Activated effector memory CD4-positive, alpha-beta T cell treated with anti-CD3 and anti-CD28 coated beads, Interleukin-2, amount 50 U/mL, for 16 hours (primary cell): ENCODE results near the gene HIC2.
A peak's percentile ranks its signal among the peaks of the same experiment; 100 is the strongest.
"Not testable (repeated sequence)": the region's sequence is repeated elsewhere in the genome, so short reads cannot be mapped to it uniquely, and the experiment has no call there.

ENCODE experiments used
- DNase-seq: peaks from one replicate; pipeline ENCODE4 v3.0.0-alpha.2; 2020

The HIC2 gene

GRCh38 chr22:21435998-21436810 is 19.0 kb downstream of the HIC2 start:
- peak; percentile 12 for DNase-seq

- peak; percentile 6 for DNase-seq
Measured at GRCh38 chr22:21438013-21438412, 20.8 kb downstream of the HIC2 start.

GRCh38 chr22:21440018-21440636 is 23.0 kb downstream of the HIC2 start:
- DNase-seq: not testable (repeated sequence)

GRCh38 chr22:21440676-21441075 is 23.5 kb downstream of the HIC2 start:
- not testable (repeated sequence) for DNase-seq

GRCh38 chr22:21441170-21441569 is 24.0 kb downstream of the HIC2 start:
- DNase-seq: peak; percentile 16

GRCh38 chr22:21442123-21442522 is 25.0 kb downstream of the HIC2 start:
- DNase-seq: not testable (repeated sequence)

- DNase-seq: peak; percentile 58
Measured at GRCh38 chr22:21442646-21443045, 25.5 kb downstream of the HIC2 start.

- peak; percentile 53 for DNase-seq
Measured at GRCh38 chr22:21443057-21443734, 26.0 kb downstream of the HIC2 start.

GRCh38 chr22:21443735-21444421 is 26.7 kb downstream of the HIC2 start:
- peak; percentile 52 for DNase-seq

- DNase-seq: peak; percentile 52
Measured at GRCh38 chr22:21444701-21445436, 27.7 kb downstream of the HIC2 start.

- DNase-seq: peak; percentile 36
Measured at GRCh38 chr22:21445437-21446127, 28.4 kb downstream of the HIC2 start.

GRCh38 chr22:21446128-21446826 is 29.1 kb downstream of the HIC2 start:
- peak; percentile 59 for DNase-seq

GRCh38 chr22:21446827-21447690 is 29.9 kb downstream of the HIC2 start:
- DNase-seq: peak; percentile 41

- peak; percentile 62 for DNase-seq
Measured at GRCh38 chr22:21447694-21448402, 30.7 kb downstream of the HIC2 start.

GRCh38 chr22:21448627-21449416 is 31.7 kb downstream of the HIC2 start:
- peak; percentile 33 for DNase-seq

- DNase-seq: peak; percentile 51
Measured at GRCh38 chr22:21449531-21450319, 32.6 kb downstream of the HIC2 start.

- peak; percentile 44 for DNase-seq
Measured at GRCh38 chr22:21450320-21450831, 33.2 kb downstream of the HIC2 start.
